NCI-H460 (cell line): Measurements from ENCODE around the gene CNTNAP4. TPM values are rescaled to one million over a fixed set of nuclear protein-coding genes. Genes with fewer than 3 reads are reported as not detected.

ENCODE experiments used
- DNase-seq: peaks from one replicate; pipeline ENCODE4 v3.0.0-alpha.2; 2016; ENCODE audit warnings: low read depth; ENCODE audit errors: extremely low read depth
- polyA plus RNA-seq: library from polyadenylated mRNA; depleted of rRNA; stranded (reverse); fragments of >200 nt; gene quantifications from 2 replicates; pipeline ENCODE4 v1.2.3, GENCODE V29; 2014; cell fraction: nucleus; rRNA removed
- total RNA-seq: library from RNA; depleted of rRNA; stranded (reverse); fragments of >200 nt; shearing (Covaris generic); gene quantifications from 2 replicates; pipeline ENCODE4 v1.2.3, GENCODE V29; 2014; rRNA removed

The CNTNAP4 gene
- total RNA-seq = 0.12 and 0.15 TPM in 2 replicates
- polyA plus RNA-seq = 0.06 TPM in 1 of 2 replicates, not detected in the other

GRCh38 chr16:76276745-76277438 is at the start of gene CNTNAP4:
Gene CNTNAP4 (plus strand): TSS chr16:76277401. CDS start chr16:76277663, 262 bp downstream.
- no peak for DNase-seq

GRCh38 chr16:76228546-76229146 is 48.6 kb upstream of the CNTNAP4 start:
- DNase-seq = no peak

DNA sequence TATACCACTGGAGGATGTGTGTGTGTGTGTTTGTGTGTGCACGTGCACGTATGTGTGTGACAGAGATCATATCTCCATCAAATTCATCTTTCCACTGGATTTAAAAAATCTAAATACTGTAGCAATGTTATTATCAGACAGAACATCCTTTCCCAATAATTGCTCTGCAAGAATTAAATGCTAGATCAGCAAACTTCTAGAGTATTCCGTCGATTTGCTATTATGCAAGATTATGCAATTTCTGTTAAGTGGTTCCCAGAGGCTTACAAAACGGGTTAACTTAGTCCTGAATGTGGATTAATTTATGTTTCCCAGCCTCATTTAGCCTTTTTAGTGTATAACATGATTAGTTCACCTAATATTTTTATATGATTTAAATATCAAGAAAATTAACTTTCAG is 44.5 kb upstream of the CNTNAP4 start:
- DNase-seq = no peak

DNA sequence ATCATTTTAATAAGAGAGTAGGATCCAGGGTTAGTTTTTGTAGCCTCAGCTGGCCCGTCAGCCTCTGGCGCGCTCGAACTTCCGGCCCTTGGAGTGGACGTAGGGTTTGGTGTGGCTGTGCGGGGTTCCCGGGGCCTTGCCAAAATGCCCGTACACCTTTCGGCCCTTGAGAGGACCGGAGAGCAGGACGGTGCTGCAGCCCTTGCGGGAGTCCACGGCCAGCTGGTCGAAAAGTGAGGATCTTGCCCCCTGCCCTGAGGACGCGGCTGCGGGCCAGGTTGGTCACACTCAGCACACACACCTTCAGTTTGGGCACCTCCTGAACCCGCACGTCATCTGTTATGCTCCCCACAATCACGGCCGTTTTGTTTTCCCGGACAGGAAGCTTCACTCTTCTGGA is 42.2 kb upstream of the CNTNAP4 start:
- no peak for DNase-seq

- no peak for DNase-seq
These were observed 41.8 kb upstream of the CNTNAP4 start for GRCh38 chr16:76235426-76235825.

DNA sequence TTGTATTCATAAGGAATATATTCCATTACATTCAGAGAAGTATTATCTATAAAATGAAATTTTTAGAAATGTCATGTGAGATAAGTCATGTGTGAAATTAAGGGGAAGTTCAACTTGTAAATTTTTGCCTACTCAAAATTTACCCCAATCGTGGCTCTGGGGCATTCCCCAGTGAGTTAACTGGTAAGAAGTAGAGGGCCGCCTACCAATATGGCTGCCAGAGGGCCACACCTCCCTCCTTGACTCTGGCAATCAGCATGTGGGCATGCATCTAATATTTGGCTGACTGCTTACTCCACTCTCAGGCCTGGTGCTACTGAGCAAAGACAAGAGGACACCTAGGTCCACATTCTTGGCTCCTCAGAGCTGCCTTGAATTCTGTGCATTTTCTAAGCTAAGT is 39.7 kb upstream of the CNTNAP4 start:
- DNase-seq = no peak

DNA sequence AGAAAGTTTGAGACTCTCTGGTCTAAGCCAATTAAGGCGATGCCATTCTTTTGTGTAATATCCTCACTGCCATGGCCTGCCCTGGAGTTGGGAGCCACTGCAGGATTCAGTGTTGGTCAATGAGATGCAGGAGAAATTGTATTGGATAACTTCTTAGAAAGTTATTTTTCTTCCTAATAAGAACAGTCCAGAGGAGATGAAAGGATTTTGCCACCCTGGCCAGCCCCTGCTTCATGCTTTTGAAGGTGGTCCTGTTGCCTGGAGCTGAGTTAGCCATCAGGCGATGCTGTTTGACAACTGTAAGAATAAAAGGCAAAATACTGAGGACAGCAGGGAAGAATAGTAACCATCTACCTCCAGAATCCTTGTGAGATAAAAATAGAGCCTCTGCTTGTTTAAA is 35.4 kb upstream of the CNTNAP4 start:
- no peak for DNase-seq

- no peak for DNase-seq
These were observed 33.6 kb upstream of the CNTNAP4 start for GRCh38 chr16:76243620-76244019.

- DNase-seq = no peak
These were observed 30.6 kb upstream of the CNTNAP4 start for GRCh38 chr16:76246587-76246986.

GRCh38 chr16:76265434-76266045 is 11.7 kb upstream of the CNTNAP4 start:
- peak; percentile 26 for DNase-seq

- DNase-seq = no peak
These were observed 8.4 kb upstream of the CNTNAP4 start for GRCh38 chr16:76268824-76269223.

DNA sequence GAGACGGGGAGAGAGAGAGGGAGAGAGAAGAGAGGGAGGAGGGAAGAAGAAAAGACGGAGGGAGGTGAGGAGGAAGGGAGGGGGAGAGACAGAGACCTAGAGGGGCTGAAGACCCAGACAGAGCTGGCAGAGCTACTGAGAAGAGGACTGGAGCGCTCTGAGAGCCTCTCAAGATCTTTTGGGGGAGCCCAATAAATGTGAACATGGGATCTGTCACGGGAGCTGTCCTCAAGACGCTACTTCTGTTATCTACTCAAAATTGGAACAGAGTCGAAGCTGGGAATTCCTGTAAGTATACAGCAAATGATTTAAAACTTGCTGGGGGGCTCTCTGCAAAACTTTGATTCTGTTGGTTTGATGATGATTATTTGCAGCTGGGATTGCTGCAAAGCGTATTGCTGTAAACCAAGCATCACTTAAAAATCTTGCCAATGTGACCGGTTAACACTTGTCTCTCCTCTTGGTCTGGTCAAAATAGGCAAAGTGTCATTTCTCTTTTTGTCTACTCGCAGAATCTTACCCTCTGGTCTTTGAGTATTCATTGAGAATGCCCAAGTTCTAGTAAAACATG is 344 bp downstream of the CNTNAP4 start:
- DNase-seq = no peak

DNA sequence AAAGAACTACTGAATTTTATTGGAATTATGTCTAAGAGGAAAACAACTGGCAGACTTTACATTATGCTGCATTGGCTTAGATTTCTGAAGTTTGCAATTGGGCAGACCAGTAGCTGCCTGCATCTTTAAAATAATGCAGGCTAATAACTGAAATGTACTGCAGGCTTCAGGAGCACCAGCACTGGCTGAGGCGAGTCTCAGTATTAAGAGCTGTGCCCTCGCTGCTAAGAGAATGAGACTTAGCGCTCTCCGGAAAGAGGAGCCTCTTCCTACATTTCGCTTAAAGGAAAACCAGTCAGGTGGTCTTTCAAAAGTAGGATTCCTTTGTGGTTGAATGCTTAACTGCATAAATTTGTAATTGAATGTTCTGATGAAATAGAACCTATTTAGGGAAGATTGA is 885 bp downstream of the CNTNAP4 start:
- no peak for DNase-seq

GRCh38 chr16:76278980-76279379 is 1.8 kb downstream of the CNTNAP4 start:
- DNase-seq = peak; percentile 47

- DNase-seq = no peak
These were observed 3.4 kb downstream of the CNTNAP4 start for GRCh38 chr16:76280421-76281215.

DNA sequence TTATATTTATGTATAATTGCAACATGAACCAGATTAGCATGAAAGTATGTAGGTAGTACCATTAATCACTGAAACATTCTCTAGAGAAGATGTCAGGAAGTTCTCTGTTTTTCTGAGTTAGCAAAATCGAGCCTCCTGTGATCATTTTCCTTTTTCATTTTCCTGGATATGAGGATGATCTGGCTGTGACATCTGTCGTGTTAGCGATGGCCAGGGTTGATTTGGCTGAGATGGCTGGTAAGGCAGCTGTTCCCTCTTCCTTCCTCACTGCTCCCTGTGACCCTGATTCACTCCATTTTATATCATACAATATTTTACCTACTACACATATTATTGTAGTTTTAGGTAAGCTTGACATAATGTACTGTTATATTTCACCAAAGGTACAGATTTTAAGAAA is 10.3 kb downstream of the CNTNAP4 start:
- no peak for DNase-seq

DNA sequence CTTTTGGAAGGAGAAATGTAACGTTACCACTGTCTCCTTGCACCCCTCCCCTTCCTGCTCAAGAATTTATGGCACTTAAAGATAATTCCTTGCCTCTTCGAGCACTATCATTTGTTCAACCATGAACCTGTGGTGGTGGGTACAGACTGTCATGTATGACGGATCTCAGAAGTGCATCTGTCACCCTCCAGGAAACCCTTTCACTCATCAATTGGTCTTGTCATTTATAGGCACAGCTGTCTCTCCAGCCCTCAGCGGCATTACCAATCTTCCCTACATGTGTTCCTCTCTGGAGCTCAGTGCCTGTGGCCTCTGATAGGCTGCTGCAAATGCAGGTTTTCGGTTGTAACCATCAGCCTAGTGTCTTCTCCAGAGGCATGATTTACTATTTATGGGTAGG is 15.0 kb downstream of the CNTNAP4 start:
- DNase-seq = no peak

- no peak for DNase-seq
These were observed 16.8 kb downstream of the CNTNAP4 start for GRCh38 chr16:76293980-76294379.

DNA sequence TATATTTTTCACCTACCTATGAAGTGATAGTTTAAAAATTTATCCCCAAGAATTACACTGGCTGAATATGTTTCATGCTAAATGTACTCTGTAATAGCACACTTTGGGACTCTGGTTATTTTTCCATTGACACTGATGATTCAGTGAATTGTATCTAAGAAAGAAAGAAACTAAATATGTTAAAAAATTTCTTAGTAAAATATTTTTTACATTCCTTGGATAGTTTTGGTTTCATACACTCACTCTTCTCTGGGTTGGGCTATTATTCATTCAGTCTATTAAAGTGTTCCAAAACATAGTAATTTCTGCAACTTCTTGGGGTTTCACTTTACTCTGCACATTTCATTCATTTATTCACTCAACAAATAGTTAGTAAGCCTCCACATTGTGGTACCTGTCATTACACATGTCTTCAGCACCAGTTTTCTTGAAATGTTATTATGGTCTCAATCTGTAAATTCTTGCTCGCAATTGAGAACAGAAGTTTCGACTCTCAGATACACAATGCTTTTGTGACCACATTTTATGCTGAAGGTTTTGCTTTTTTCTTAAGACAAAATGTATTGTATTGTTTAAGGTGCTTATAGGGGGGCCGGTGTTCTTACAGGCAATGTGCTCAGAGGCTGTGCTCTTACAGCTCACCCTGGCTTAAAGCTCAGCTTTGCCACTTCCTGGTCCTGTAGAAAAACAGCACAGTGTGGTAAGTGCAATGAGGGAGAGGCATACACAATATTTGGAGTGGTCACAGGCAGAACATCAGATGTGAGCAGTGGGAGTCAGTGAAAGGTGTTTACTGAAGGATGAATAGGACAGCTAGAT is 17.4 kb downstream of the CNTNAP4 start:
- no peak for DNase-seq

GRCh38 chr16:76297941-76298340 is 20.7 kb downstream of the CNTNAP4 start:
- no peak for DNase-seq
